ENCODE measurements around the gene MPEG1. TPM values are rescaled to one million over a fixed set of nuclear protein-coding genes. Genes with fewer than 3 reads are reported as not detected.

MPEG1 gene
- total and polyA plus RNA-seq, 11 donors = 1.4 to 78.6 (median 6.4) TPM

- Histone ChIP-seq H3K36me3 (no peaks in the 10 kb centered on the region), H3K9me3 (no peaks in the 10 kb centered on the region), H3K4me1 (peaks cover 0 to 27% (median 10%) of the 10 kb centered on the region in 12 donors), H3K27me3 (peaks cover 0 to 9% (median 0%) of the 10 kb centered on the region in 9 donors), H3K27ac (peak within 1 kb of the TSS in 11 of 12 donors; percentile 22 to 74 (median 49)), H3K4me3 (peak within 1 kb of the TSS; percentile 41 to 79 (median 64))
- ATAC-seq = peak; percentile 95 to 97 (median 96)
- intact Hi-C loops (cut with DNase I) = loop anchor here (1.0 to 10.0 kb wide), 13 partner anchors 35 to 263 kb away; partner anchors contain the start of genes OR5A2 (in 2 of the 10) and OR5A1 (in 1 of the 10)
- TF ChIP-seq CTCF (IDR thresholded peaks at IDR 0.05) (peak; percentile 70 to 90 (median 83)), POLR2A (IDR thresholded peaks at IDR 0.05) (peak in 1 of 2 donors; percentile 8)
- WGBS, 4 donors = 0 to 1% (median 0%) methylated on average over 58 to 64 of the region's 64 CpGs
- peak; percentile 91 to 96 (median 92) for DNase-seq
Measured at GRCh38 chr11:59171508-59172322, 41.0 kb downstream of the MPEG1 start, which contains the start of gene DTX4. Gene DTX4, plus strand, starts transcription at chr11:59172132. Its CDS starts 464 bp downstream, at chr11:59172596.

- Histone ChIP-seq H3K4me3 (no peak overlapping the region), H3K4me1 (no peaks in the 10 kb centered on the region), H3K36me3 (no peaks in the 10 kb centered on the region), H3K27me3 (peaks cover 0 to 31% (median 0%) of the 10 kb centered on the region in 9 donors), H3K9me3 (no peaks in the 10 kb centered on the region), H3K27ac (no peak overlapping the region)
- intact Hi-C loops (cut with DNase I) = no loop called here
- DNase-seq = no peak
- WGBS, 4 donors = 56 to 85% (median 70%) methylated on average over 3 of the region's 3 CpGs
- no peak for ATAC-seq
- no peak for TF ChIP-seq CTCF (IDR thresholded peaks at IDR 0.05)
- TF ChIP-seq POLR2A (IDR thresholded peaks at IDR 0.05) = no peak
Measured at GRCh38 chr11:59164028-59164427, 48.7 kb downstream of the MPEG1 start.

Other genes starting within 250 kb of the MPEG1 start
- gene GLYATL1B, start 126.6 kb downstream of the MPEG1 start, total RNA-seq = not detected
- not detected for gene GLYATL1B, start 126.6 kb downstream of the MPEG1 start, polyA plus RNA-seq
- gene FAM111B, start 105.7 kb downstream of the MPEG1 start, total RNA-seq = 1 to 10 TPM in 1 of 9 donors, under 1 TPM in 5, not detected in 3; 0.28 to 4.8 (median 0.41) TPM
- gene FAM111B, start 105.7 kb downstream of the MPEG1 start, polyA plus RNA-seq = under 1 TPM in 1 of 2 donors, not detected in 1; 0.18 TPM
- 10 to 100 TPM in 3 of 9 donors, 1 to 10 TPM in 6; 4.1 to 38.3 (median 9.1) TPM for gene FAM111A, start 70.1 kb downstream of the MPEG1 start, total RNA-seq
- 1 to 10 TPM; 3.3 to 8.0 TPM for gene FAM111A, start 70.1 kb downstream of the MPEG1 start, polyA plus RNA-seq
- 1 to 10 TPM in 8 of 9 donors, under 1 TPM in 1; 0.74 to 6.8 (median 2.1) TPM for gene DTX4, start 40.8 kb downstream of the MPEG1 start, total RNA-seq
- gene DTX4, start 40.8 kb downstream of the MPEG1 start, polyA plus RNA-seq = 1 to 10 TPM in 1 of 2 donors, under 1 TPM in 1; 0.76 to 1.1 TPM
- not detected for gene OR5AN1, start 146.0 kb upstream of the MPEG1 start, total RNA-seq
- gene OR5AN1, start 146.0 kb upstream of the MPEG1 start, polyA plus RNA-seq = not detected
- gene OR5A2, start 213.5 kb upstream of the MPEG1 start, total RNA-seq = not detected
- gene OR5A2, start 213.5 kb upstream of the MPEG1 start, polyA plus RNA-seq = not detected
- gene OR5A1, start 223.5 kb upstream of the MPEG1 start, total RNA-seq = not detected
- gene OR5A1, start 223.5 kb upstream of the MPEG1 start, polyA plus RNA-seq = not detected
- gene OR4D6, start 244.0 kb upstream of the MPEG1 start, total RNA-seq = not detected
- not detected for gene OR4D6, start 244.0 kb upstream of the MPEG1 start, polyA plus RNA-seq